Fibroblast of lung (primary cell): ENCODE measurements around the gene GDPD1.

ENCODE experiments used
- CTCF ChIP-seq, 2 donors: IDR thresholded peaks in 1 of 2; conservative IDR thresholded peaks in 1 of 2; 1 replicate in 1 of 2; 2 replicates in 1 of 2; pipeline ENCODE4 v1.5.1; 2011 to 2012; ENCODE audit warnings: low read length in 2 of 2, control low read depth in 1 of 2, inconsistent platforms in 1 of 2, low read depth in 1 of 2, mild to moderate bottlenecking in 1 of 2
- EZH2 ChIP-seq: IDR thresholded peaks from 2 replicates; pipeline ENCODE4 v1.5.1; 2012; ENCODE audit warnings: low read length, control low read depth, mild to moderate bottlenecking; ENCODE audit errors: missing control alignments

- TF ChIP-seq CTCF (conservative IDR thresholded peaks at IDR 0.05 in 1 of 2, IDR thresholded peaks at IDR 0.05 in 1 of 2; ENCODE audit: low read depth in 1 of 2, low read length in 2 of 2) = peak; percentile 74 to 80
- no peak for TF ChIP-seq EZH2
Measured at GRCh38 chr17:59311051-59311468, 90.7 kb downstream of the GDPD1 start.
